HuH-7.5 (cell line): ENCODE results near the gene NQO2.
A peak's percentile ranks its signal among the peaks of the same experiment; 100 is the strongest.

Experiments used
- DNase-seq: peaks from one replicate; pipeline ENCODE4 v3.0.0; 2011; ENCODE audit warnings: low spot score

NQO2 gene

GRCh38 chr6:2999618-3000557, at the start of gene NQO2:
NQO2 (plus strand) TSS chr6:2999894; CDS start chr6:3006553, 6,659 bp downstream.
- DNase-seq: peak; percentile 66

- DNase-seq: no peak
These were observed 49.0 kb upstream of the NQO2 start for GRCh38 chr6:2950713-2951112.

GRCh38 chr6:2951728-2952127, 48.0 kb upstream of the NQO2 start:
- no peak for DNase-seq

GRCh38 chr6:2952557-2953095, 47.1 kb upstream of the NQO2 start:
- peak; percentile 46 for DNase-seq

GRCh38 chr6:2953098-2953497, 46.6 kb upstream of the NQO2 start:
- no peak for DNase-seq

- DNase-seq: no peak
These were observed 42.6 kb upstream of the NQO2 start for GRCh38 chr6:2956930-2957685.

- no peak for DNase-seq
These were observed 41.9 kb upstream of the NQO2 start for GRCh38 chr6:2957696-2958330.

GRCh38 chr6:2958331-2958711, 41.4 kb upstream of the NQO2 start:
- DNase-seq: no peak

- DNase-seq: no peak
These were observed 40.9 kb upstream of the NQO2 start for GRCh38 chr6:2958776-2959175.

GRCh38 chr6:2959909-2960719, 39.6 kb upstream of the NQO2 start:
- no peak for DNase-seq

GRCh38 chr6:2960935-2961334, 38.8 kb upstream of the NQO2 start:
- DNase-seq: no peak

GRCh38 chr6:2961506-2961905, 38.2 kb upstream of the NQO2 start:
- DNase-seq: no peak

- no peak for DNase-seq
These were observed 37.7 kb upstream of the NQO2 start for GRCh38 chr6:2962004-2962403.

- no peak for DNase-seq
These were observed 37.1 kb upstream of the NQO2 start for GRCh38 chr6:2962636-2963035.

GRCh38 chr6:2963756-2964155, 35.9 kb upstream of the NQO2 start:
- DNase-seq: no peak

- DNase-seq: no peak
These were observed 34.7 kb upstream of the NQO2 start for GRCh38 chr6:2964793-2965505.

GRCh38 chr6:2966347-2966746, 33.3 kb upstream of the NQO2 start:
- DNase-seq: no peak

GRCh38 chr6:2967936-2968335, 31.8 kb upstream of the NQO2 start:
- no peak for DNase-seq

- DNase-seq: no peak
These were observed 31.0 kb upstream of the NQO2 start for GRCh38 chr6:2968600-2969135.

GRCh38 chr6:2969549-2969948, 30.1 kb upstream of the NQO2 start:
- DNase-seq: no peak
